SU-DHL-6 (cell line): ENCODE data around the gene KLK2.

Source experiments
- H2AFZ ChIP-seq: fragments of 200-600 bp; sonication (generic); 2 replicates; pipeline ENCODE4 v1.6.1; 2014; ENCODE audit warnings: low read depth, mild to moderate bottlenecking, moderate library complexity, mixed read lengths, antibody characterized with exemption, low read length; ENCODE audit not compliant: severe bottlenecking
- H3F3A ChIP-seq: fragments of 200-600 bp; shearing (Covaris generic); 2 replicates; pipeline ENCODE4 v1.6.0; 2016; ENCODE audit warnings: antibody characterized with exemption, mild to moderate bottlenecking; ENCODE audit not compliant: insufficient read depth
- H3K27ac ChIP-seq: fragments of 200-600 bp; sonication (generic); 2 replicates; pipeline ENCODE4 v1.5.1; 2016; ENCODE audit warnings: low read depth, mild to moderate bottlenecking, low read length, moderate library complexity, mixed read lengths
- H3K27me3 ChIP-seq: fragments of 200-600 bp; sonication (generic), shearing (Covaris generic); 2 replicates; pipeline ENCODE4 v1.6.0; 2014; ENCODE audit warnings: mild to moderate bottlenecking, low read length
- H3K36me3 ChIP-seq: fragments of 200-600 bp; sonication (generic); 2 replicates; pipeline ENCODE4 v1.6.1; 2014; ENCODE audit warnings: mild to moderate bottlenecking, low read length, mixed read lengths
- H3K4me2 ChIP-seq: fragments of 300-600, 200-600 bp; shearing (Covaris generic), sonication (generic); 2 replicates; pipeline ENCODE4 v1.6.0; 2014; ENCODE audit warnings: low read length, low read depth, mild to moderate bottlenecking; ENCODE audit not compliant: poor library complexity, severe bottlenecking
- H3K4me3 ChIP-seq: fragments of 200-600 bp; sonication (generic); 2 replicates; pipeline ENCODE4 v1.5.1; 2014; ENCODE audit warnings: antibody characterized with exemption, low read length, mild to moderate bottlenecking, mixed read lengths; ENCODE audit not compliant: insufficient read depth, poor library complexity, severe bottlenecking
- H3K79me2 ChIP-seq: fragments of 200-600 bp; sonication (generic); 2 replicates; pipeline ENCODE4 v1.6.1; 2014; ENCODE audit warnings: mild to moderate bottlenecking, low read length, moderate library complexity; ENCODE audit not compliant: insufficient read depth
- H3K9ac ChIP-seq: fragments of 200-600 bp; sonication (generic); 2 replicates; pipeline ENCODE4 v1.7.0; 2014; ENCODE audit warnings: mild to moderate bottlenecking, low read length
- H3K9me2 ChIP-seq: fragments of 200-600 bp; sonication (generic); replicated peaks from 2 replicates; pipeline ENCODE4 v1.6.1; 2014; ENCODE audit warnings: low read length; ENCODE audit not compliant: insufficient read depth
- H3K9me3 ChIP-seq: fragments of 200-600 bp; sonication (generic); 2 replicates; pipeline ENCODE4 v1.6.1; 2014; ENCODE audit warnings: low read length, mixed read lengths; ENCODE audit not compliant: insufficient read depth
- H4K20me1 ChIP-seq: fragments of 200-600 bp; sonication (generic); 2 replicates; pipeline ENCODE4 v1.6.1; 2014; ENCODE audit warnings: low read depth, mild to moderate bottlenecking, antibody characterized with exemption, low read length, moderate library complexity, mixed read lengths
- CTCF ChIP-seq: fragments of 200-600 bp; sonication (generic); IDR thresholded peaks from one replicate; pipeline ENCODE4 v1.5.1; 2017; ENCODE audit warnings: antibody characterized with exemption, mild to moderate bottlenecking, low read length, moderate library complexity; ENCODE audit not compliant: insufficient read depth, poor library complexity, severe bottlenecking
- EZH2phosphoT487 ChIP-seq: fragments of 200-600 bp; sonication (generic), shearing (Covaris generic); conservative IDR thresholded peaks from 2 replicates; pipeline ENCODE4 v1.6.1; 2018; ENCODE audit warnings: mild to moderate bottlenecking, antibody characterized with exemption, low read length, moderate library complexity, mixed read lengths

The KLK2 gene

GRCh38 chr19:50911206-50912101 is 38.2 kb downstream of the KLK2 start, which contains the start of gene KLK4:
TSS of gene KLK4 (minus strand) at chr19:50911395. CDS start at chr19:50910738, 657 bp downstream.
- Histone ChIP-seq H3K4me2 (no peak within 1 kb of the TSS), H3K27ac (no peak within 1 kb of the TSS), H3K9ac (no peak within 1 kb of the TSS), H3K9me2 (no peaks in the 10 kb centered on the region), H3F3A (no peaks in the 10 kb centered on the region), H3K36me3 (no peaks in the 10 kb centered on the region), H3K27me3 (no peaks in the 10 kb centered on the region), H4K20me1 (no peaks in the 10 kb centered on the region), H3K9me3 (no peaks in the 10 kb centered on the region), H2AFZ (no peak within 1 kb of the TSS), H3K4me3 (no peak within 1 kb of the TSS), H3K79me2 (no peaks in the 10 kb centered on the region)
- no peak for TF ChIP-seq EZH2phosphoT487
- TF ChIP-seq CTCF, result no peak

- H3K4me3 ChIP-seq, result no peak overlapping the region
- no peak overlapping the region for H3K9ac ChIP-seq
- no peak overlapping the region for H3K4me2 ChIP-seq
- H3K9me3 ChIP-seq, result no peaks in the 10 kb centered on the region
- H3F3A ChIP-seq, result no peaks in the 10 kb centered on the region
- H3K79me2 ChIP-seq, result no peaks in the 10 kb centered on the region
- no peaks in the 10 kb centered on the region for H3K36me3 ChIP-seq
- H2AFZ ChIP-seq, result no peak overlapping the region
- no peak overlapping the region for H3K27ac ChIP-seq
- no peaks in the 10 kb centered on the region for H3K9me2 ChIP-seq
- H4K20me1 ChIP-seq, result no peaks in the 10 kb centered on the region
- H3K27me3 ChIP-seq, result no peaks in the 10 kb centered on the region
- TF ChIP-seq EZH2phosphoT487 (no peak), CTCF (no peak)
These were observed 38.9 kb downstream of the KLK2 start for GRCh38 chr19:50912102-50912599.

- H3K4me2 ChIP-seq, result no peak overlapping the region
These were observed 39.8 kb downstream of the KLK2 start for GRCh38 chr19:50912727-50913716.

More at GRCh38 chr19:50912727-50913716, 39.8 kb downstream of the KLK2 start:
- no peak overlapping the region for H2AFZ ChIP-seq
- no peaks in the 10 kb centered on the region for H3F3A ChIP-seq
- H3K4me3 ChIP-seq, result no peak overlapping the region
- TF ChIP-seq CTCF, result no peak
- no peak for TF ChIP-seq EZH2phosphoT487
- no peaks in the 10 kb centered on the region for H3K79me2 ChIP-seq
- no peaks in the 10 kb centered on the region for H3K27me3 ChIP-seq
- no peaks in the 10 kb centered on the region for H3K9me2 ChIP-seq
- no peaks in the 10 kb centered on the region for H3K36me3 ChIP-seq
- H3K9ac ChIP-seq, result no peak overlapping the region
- no peaks in the 10 kb centered on the region for H3K9me3 ChIP-seq
- no peaks in the 10 kb centered on the region for H4K20me1 ChIP-seq
- no peak overlapping the region for H3K27ac ChIP-seq
